Iris pigment epithelial cell (primary cell): Measurements from ENCODE around the gene TBXA2R.
A peak's percentile ranks its signal among the peaks of the same experiment; 100 is the strongest.

Source experiments
- DNase-seq: peaks from one replicate; pipeline ENCODE4 v3.0.0-alpha.2; 2011; ENCODE audit warnings: low read depth

The TBXA2R gene

GRCh38 chr19:3619631-3620012, 12.9 kb upstream of the TBXA2R start:
- no peak for DNase-seq

- DNase-seq: no peak
Observed at GRCh38 chr19:3618811-3619630, 12.3 kb upstream of the TBXA2R start.

- peak; percentile 28 for DNase-seq
Observed at GRCh38 chr19:3618144-3618810, 11.6 kb upstream of the TBXA2R start.

- no peak for DNase-seq
Observed at GRCh38 chr19:3617463-3617862, 10.8 kb upstream of the TBXA2R start.

- DNase-seq: no peak
Observed at GRCh38 chr19:3615524-3616135, 9.0 kb upstream of the TBXA2R start.

GRCh38 chr19:3614858-3615505, 8.3 kb upstream of the TBXA2R start:
- no peak for DNase-seq

- no peak for DNase-seq
Observed at GRCh38 chr19:3613818-3614661, 7.4 kb upstream of the TBXA2R start.

GRCh38 chr19:3612901-3613741, 6.4 kb upstream of the TBXA2R start:
- DNase-seq: no peak

GRCh38 chr19:3612330-3612729, 5.7 kb upstream of the TBXA2R start:
- no peak for DNase-seq

GRCh38 chr19:3611841-3612240, 5.2 kb upstream of the TBXA2R start:
- DNase-seq: no peak

- DNase-seq: no peak
Observed at GRCh38 chr19:3610745-3611717, 4.4 kb upstream of the TBXA2R start.

GRCh38 chr19:3609779-3610719, 3.4 kb upstream of the TBXA2R start:
- DNase-seq: peak; percentile 16

GRCh38 chr19:3608750-3609322, 2.2 kb upstream of the TBXA2R start:
- DNase-seq: no peak

GRCh38 chr19:3608079-3608641, 1.5 kb upstream of the TBXA2R start:
- no peak for DNase-seq

GRCh38 chr19:3607303-3608078, 816 bp upstream of the TBXA2R start:
- DNase-seq: peak; percentile 15

GRCh38 chr19:3606174-3606689, 443 bp downstream of the TBXA2R start:
- DNase-seq: no peak

GRCh38 chr19:3605770-3606169, 905 bp downstream of the TBXA2R start:
- DNase-seq: no peak
